DND-41 (cell line): ENCODE results near the gene HSPA12A.

Experiments
- EZH2 ChIP-seq: IDR thresholded peaks from 3 replicates; pipeline ENCODE4 v1.6.1; 2012; ENCODE audit warnings: borderline replicate concordance, low read depth, mild to moderate bottlenecking, moderate library complexity, low read length, inconsistent platforms; ENCODE audit not compliant: severe bottlenecking
- TF ChIP-seq, protein P1 (sequence below): IDR thresholded peaks from 2 replicates; pipeline ENCODE4 v1.5.1; 2012; ENCODE audit warnings: borderline replicate concordance, low read length, moderate library complexity, mild to moderate bottlenecking; ENCODE audit not compliant: poor library complexity, severe bottlenecking; ENCODE audit errors: extremely low read depth

DNA sequence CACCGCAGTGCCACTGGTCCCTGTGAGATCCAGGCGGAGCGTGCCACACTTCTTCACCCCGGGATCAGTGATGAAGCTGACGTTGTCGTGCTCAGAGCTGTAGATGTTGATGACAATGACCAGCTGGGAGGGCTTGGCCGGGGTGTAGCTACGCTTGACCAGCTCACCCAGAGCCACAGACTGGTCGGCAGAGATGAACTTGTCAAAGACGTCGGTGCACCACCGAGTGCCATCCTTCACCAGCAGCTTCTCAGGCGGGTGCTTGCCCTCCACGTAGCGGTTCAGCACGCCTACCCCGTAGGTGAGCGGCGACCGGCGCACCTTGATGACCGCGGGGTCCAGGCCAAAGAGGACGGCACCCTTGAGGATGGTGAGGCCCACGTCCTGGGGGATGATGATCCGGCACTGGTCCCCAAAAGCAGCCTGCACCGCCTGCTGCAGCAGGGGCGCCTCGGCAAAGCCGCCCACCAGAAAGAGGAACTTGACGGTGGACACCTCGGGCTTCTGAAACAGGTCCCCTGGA, 67.4 kb downstream of the HSPA12A start:
- no peak for TF ChIP-seq EZH2
- TF ChIP-seq, protein P1, sequence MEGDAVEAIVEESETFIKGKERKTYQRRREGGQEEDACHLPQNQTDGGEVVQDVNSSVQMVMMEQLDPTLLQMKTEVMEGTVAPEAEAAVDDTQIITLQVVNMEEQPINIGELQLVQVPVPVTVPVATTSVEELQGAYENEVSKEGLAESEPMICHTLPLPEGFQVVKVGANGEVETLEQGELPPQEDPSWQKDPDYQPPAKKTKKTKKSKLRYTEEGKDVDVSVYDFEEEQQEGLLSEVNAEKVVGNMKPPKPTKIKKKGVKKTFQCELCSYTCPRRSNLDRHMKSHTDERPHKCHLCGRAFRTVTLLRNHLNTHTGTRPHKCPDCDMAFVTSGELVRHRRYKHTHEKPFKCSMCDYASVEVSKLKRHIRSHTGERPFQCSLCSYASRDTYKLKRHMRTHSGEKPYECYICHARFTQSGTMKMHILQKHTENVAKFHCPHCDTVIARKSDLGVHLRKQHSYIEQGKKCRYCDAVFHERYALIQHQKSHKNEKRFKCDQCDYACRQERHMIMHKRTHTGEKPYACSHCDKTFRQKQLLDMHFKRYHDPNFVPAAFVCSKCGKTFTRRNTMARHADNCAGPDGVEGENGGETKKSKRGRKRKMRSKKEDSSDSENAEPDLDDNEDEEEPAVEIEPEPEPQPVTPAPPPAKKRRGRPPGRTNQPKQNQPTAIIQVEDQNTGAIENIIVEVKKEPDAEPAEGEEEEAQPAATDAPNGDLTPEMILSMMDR = no peak
